ENCODE results near the gene NINJ2.
A peak's percentile ranks its signal among the peaks of the same experiment; 100 is the strongest.
"Not testable (repeated sequence)": the region's sequence is repeated elsewhere in the genome, so short reads cannot be mapped to it uniquely, and the experiment has no call there.

Gene NINJ2

DNA sequence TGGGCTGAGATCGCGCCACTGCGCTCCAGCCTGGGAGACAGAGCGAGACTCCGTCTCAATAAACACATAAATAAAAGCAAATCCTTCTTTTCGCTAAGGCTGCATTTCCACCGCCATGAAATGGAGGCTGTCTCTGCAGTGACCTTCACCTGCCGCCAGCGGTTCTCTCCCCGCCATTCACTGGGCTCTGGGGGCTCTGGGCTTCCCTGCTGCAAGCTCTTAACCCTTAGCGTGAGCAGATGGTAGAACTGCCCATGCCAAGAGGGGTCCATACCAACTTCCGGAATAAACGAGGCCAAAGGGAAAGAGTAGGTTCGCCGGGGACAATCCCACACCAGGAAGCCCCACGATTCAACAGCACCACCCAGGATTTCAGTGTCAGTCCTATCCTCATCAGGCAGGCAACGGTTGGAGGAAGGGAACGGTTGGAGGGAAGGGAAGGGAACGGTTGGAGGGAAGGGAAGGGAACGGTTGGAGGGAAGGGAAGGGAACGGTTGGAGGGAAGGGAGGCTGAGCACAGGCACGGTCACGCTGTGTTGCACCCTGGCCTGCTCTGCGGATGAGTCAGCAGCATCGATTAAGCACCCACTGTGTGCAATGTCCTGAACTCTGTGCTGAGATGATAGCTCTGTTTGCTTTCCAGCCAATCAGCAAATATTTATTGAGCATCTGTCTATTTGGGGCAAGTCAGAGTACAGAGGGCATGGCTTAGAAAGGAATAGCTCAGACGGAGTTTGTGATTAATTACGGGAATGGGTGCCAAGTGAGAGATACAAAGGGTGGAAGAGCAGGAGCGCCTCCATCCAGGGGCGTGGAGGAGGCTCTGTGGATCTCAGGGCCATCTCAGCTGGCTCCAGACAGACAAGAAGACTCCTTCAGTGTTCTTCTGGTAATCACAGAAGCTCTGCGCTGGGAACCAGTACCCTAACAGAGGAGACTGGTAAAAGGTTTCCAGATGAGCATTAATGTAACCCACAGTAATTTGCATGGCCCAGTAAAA, 77.9 kb downstream of the NINJ2 start:
- Histone ChIP-seq H2AFZ (ENCODE audit: low read length, unreplicated experiment) (no peak overlapping the region), H3K27ac (ENCODE audit: low read depth, low read length) (no peak overlapping the region), H3K27me3 (ENCODE audit: insufficient read depth, low read length) (no peaks in the 10 kb centered on the region; the same call in 1 of the 2 replicates), H3K4me1 (ENCODE audit: control insufficient read depth, insufficient read depth, low read length, unreplicated experiment) (no peaks in the 10 kb centered on the region), H3K36me3 (ENCODE audit: insufficient read depth, low read length) (no peaks in the 10 kb centered on the region), H3K4me3 (ENCODE audit: low read depth, low read length) (no peak overlapping the region), H3K79me2 (ENCODE audit: control insufficient read depth, insufficient read depth, low read length, unreplicated experiment) (no peaks in the 10 kb centered on the region)

DNA sequence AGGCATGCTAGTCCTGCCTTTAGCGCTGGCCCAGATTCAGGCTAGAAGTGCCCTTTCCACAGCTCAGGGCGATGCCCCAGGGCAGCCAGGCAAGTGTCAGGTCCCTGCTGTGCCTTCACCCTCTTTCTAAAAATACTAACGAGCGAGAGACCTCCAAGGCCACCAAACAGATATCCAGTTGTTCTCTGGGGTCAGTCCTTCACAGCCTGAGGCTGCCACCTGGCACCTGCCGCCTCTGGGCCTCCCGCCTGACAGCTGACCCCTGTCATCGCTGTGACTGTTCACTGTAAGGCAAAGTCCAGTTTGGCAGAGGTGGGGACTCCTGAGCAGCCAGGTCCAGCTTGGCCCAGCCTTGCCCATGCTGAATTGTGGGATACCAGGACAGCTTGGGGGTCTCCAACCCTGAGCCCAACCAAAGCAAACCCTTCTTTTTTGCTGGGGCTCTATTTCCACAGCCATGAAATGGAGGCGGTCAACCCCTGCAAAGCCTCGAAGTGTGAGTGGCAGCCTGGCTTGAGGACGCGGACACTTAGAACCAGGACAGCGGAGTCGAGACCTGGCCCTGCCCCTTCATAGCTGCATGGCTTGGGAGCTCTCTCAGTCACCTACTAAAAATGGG, 79.9 kb downstream of the NINJ2 start:
- Histone ChIP-seq H3K4me3 (ENCODE audit: low read depth, low read length) (no peak overlapping the region), H3K79me2 (ENCODE audit: control insufficient read depth, insufficient read depth, low read length, unreplicated experiment) (no peaks in the 10 kb centered on the region), H3K27me3 (ENCODE audit: insufficient read depth, low read length) (no peaks in the 10 kb centered on the region), H2AFZ (ENCODE audit: low read length, unreplicated experiment) (no peak overlapping the region), H3K27ac (ENCODE audit: low read depth, low read length) (no peak overlapping the region), H3K36me3 (ENCODE audit: insufficient read depth, low read length) (no peaks in the 10 kb centered on the region), H3K4me1 (ENCODE audit: control insufficient read depth, insufficient read depth, low read length, unreplicated experiment) (no peaks in the 10 kb centered on the region)

DNA sequence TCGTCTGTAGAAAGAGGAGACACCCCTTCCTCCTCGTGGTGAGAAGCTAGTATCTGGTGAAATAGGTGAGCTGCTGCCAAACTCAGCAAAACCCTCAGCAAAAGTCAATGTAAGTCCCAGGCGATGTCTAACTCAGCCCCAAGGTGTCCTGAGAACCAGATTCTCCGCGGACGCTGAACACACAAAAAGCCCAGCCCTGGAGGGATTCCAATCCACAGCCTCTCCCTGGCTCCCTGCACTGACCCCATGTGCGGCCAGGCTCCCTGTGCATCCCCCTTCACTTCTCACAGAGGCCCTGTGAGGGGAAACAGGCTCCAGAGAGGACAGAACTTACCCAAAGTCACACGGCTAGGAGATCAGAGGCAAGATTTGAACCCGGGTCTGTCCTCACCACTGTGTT, 81.5 kb downstream of the NINJ2 start:
- Histone ChIP-seq H3K4me1 (ENCODE audit: control insufficient read depth, insufficient read depth, low read length, unreplicated experiment) (no peaks in the 10 kb centered on the region), H3K36me3 (ENCODE audit: insufficient read depth, low read length) (no peaks in the 10 kb centered on the region), H2AFZ (ENCODE audit: low read length, unreplicated experiment) (no peak overlapping the region), H3K27me3 (ENCODE audit: insufficient read depth, low read length) (no peaks in the 10 kb centered on the region), H3K4me3 (ENCODE audit: low read depth, low read length) (no peak overlapping the region), H3K27ac (ENCODE audit: low read depth, low read length) (no peak overlapping the region), H3K79me2 (ENCODE audit: control insufficient read depth, insufficient read depth, low read length, unreplicated experiment) (no peaks in the 10 kb centered on the region)

DNA sequence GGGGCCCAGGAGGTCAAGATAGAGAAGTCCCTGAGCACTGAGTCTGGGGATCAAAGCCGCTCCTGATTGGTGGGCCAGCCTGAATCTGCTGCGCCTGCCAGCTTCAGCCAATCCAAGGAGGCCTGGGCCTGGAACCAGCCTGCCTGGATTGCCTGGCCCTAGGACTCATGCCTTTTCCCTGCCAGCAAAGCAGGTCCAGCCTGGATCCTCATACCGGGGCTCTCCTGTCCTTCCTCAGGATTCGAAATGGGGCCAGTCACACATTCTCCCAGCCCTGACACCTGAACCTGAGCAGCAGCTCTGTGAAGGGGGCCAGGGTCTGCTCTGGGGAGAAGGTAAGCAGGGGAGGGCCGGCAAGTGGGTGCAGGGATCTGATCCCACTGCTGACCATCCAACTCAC, 81.9 kb downstream of the NINJ2 start:
- Histone ChIP-seq H3K27me3 (ENCODE audit: insufficient read depth, low read length) (no peaks in the 10 kb centered on the region), H3K4me3 (ENCODE audit: low read depth, low read length) (no peak overlapping the region), H2AFZ (ENCODE audit: low read length, unreplicated experiment) (no peak overlapping the region), H3K4me1 (ENCODE audit: control insufficient read depth, insufficient read depth, low read length, unreplicated experiment) (peaks cover 4% of the 10 kb centered on the region), H3K27ac (ENCODE audit: low read depth, low read length) (no peak overlapping the region), H3K36me3 (ENCODE audit: insufficient read depth, low read length) (no peaks in the 10 kb centered on the region), H3K79me2 (ENCODE audit: control insufficient read depth, insufficient read depth, low read length, unreplicated experiment) (no peaks in the 10 kb centered on the region)

DNA sequence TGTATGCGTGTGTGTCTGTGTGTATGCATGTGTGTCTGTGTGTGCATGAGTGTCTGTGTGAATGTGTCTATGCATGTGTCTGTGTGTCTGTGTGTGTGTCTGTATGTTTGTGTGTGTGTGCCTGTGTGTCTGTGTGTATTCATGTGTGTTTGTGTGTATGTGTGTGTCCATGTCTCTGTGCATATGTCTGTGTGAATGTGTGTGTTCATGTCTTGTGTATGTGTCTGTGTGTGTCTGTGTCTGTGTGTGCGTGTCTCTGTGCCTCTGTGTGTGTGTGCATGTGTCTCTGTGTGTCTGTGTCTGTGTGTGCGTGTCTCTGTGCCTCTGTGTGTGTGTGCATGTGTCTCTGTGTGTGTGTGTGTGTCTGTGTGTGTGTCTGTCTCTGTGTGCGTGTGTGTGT, 82.4 kb downstream of the NINJ2 start:
- H3K36me3 ChIP-seq (ENCODE audit: insufficient read depth, low read length): no peaks in the 10 kb centered on the region
- H3K4me3 ChIP-seq (ENCODE audit: low read depth, low read length): no peak overlapping the region
- no peak overlapping the region for H2AFZ ChIP-seq (ENCODE audit: low read length, unreplicated experiment)
- H3K79me2 ChIP-seq (ENCODE audit: control insufficient read depth, insufficient read depth, low read length, unreplicated experiment): no peaks in the 10 kb centered on the region
- peaks cover 8% of the 10 kb centered on the region for H3K4me1 ChIP-seq (ENCODE audit: control insufficient read depth, insufficient read depth, low read length, unreplicated experiment)
- no peaks in the 10 kb centered on the region for H3K27me3 ChIP-seq (ENCODE audit: insufficient read depth, low read length)
- H3K27ac ChIP-seq (ENCODE audit: low read depth, low read length): no peak overlapping the region

DNA sequence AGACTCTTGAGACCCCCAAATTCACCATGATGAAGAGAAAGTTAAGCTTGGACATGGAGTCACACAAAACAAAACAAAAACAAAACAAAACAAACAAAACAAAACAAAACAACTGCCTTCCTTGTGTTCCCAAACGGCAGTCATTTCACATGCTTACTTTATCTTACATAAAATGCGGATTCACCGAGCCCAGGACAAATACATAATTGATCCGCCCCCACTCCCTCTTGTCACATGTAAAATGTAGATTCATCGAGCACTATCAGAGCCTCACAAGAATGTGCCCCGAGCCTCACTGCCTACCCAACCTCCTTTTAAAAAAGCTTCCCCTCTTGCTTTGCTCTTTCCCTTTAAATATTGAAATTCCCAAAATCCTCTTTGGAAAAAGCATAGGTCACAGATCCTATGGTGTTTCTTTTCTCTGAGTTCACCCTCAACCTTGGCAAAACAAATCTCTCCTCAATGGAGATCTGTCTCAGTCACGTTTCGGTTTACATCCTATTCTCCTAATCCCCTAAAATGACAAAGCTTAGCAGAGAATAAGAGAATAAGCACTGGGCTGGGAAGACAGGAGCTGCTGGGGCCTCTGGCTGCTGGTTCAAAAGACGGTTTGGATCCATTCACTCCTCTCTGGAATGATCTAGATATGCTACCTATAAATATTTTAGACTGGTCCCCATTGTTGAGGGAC, 83.7 kb downstream of the NINJ2 start:
- Histone ChIP-seq H3K27me3 (ENCODE audit: insufficient read depth, low read length) (no peaks in the 10 kb centered on the region), H3K4me3 (ENCODE audit: low read depth, low read length) (no peak overlapping the region), H3K36me3 (ENCODE audit: insufficient read depth, low read length) (no peaks in the 10 kb centered on the region), H2AFZ (ENCODE audit: low read length, unreplicated experiment) (no peak overlapping the region), H3K79me2 (ENCODE audit: control insufficient read depth, insufficient read depth, low read length, unreplicated experiment) (no peaks in the 10 kb centered on the region), H3K27ac (ENCODE audit: low read depth, low read length) (no peak overlapping the region), H3K4me1 (ENCODE audit: control insufficient read depth, insufficient read depth, low read length, unreplicated experiment) (peaks cover 21% of the 10 kb centered on the region)

DNA sequence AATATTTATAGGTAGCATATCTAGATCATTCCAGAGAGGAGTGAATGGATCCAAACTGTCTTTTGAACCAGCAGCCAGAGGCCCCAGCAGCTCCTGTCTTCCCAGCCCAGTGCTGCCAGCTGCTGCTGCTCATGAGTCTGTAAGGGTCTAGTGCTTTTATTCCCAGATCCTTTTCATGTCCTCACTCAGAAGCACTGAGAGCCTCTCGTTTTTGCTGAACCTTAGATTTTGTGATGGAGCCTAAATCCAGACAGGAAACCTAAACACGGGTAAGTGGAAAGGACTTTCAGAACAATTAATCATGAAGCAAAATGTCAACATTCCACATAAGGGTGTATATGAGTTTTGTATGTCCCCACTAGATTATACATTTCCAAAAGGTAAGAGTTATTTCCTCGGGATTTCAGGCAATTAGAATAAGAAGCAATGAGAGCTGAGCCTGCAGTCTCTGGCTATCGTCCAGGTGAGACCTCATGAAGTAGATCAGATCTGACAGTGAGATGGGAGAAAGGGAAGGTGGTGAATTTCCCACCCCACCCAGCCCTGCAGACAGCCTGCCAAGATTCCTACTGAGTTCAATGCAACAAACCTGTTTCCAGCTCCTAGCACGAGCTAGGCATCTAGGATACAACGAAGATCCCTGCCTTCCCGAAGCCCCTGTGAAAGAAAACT, 84.4 kb downstream of the NINJ2 start:
- Histone ChIP-seq H3K27ac (ENCODE audit: low read depth, low read length) (no peak overlapping the region), H3K79me2 (ENCODE audit: control insufficient read depth, insufficient read depth, low read length, unreplicated experiment) (no peaks in the 10 kb centered on the region), H3K4me3 (ENCODE audit: low read depth, low read length) (no peak overlapping the region), H3K36me3 (ENCODE audit: insufficient read depth, low read length) (no peaks in the 10 kb centered on the region), H3K4me1 (ENCODE audit: control insufficient read depth, insufficient read depth, low read length, unreplicated experiment) (peaks cover 22% of the 10 kb centered on the region), H2AFZ (ENCODE audit: low read length, unreplicated experiment) (no peak overlapping the region), H3K27me3 (ENCODE audit: insufficient read depth, low read length) (no peaks in the 10 kb centered on the region)

DNA sequence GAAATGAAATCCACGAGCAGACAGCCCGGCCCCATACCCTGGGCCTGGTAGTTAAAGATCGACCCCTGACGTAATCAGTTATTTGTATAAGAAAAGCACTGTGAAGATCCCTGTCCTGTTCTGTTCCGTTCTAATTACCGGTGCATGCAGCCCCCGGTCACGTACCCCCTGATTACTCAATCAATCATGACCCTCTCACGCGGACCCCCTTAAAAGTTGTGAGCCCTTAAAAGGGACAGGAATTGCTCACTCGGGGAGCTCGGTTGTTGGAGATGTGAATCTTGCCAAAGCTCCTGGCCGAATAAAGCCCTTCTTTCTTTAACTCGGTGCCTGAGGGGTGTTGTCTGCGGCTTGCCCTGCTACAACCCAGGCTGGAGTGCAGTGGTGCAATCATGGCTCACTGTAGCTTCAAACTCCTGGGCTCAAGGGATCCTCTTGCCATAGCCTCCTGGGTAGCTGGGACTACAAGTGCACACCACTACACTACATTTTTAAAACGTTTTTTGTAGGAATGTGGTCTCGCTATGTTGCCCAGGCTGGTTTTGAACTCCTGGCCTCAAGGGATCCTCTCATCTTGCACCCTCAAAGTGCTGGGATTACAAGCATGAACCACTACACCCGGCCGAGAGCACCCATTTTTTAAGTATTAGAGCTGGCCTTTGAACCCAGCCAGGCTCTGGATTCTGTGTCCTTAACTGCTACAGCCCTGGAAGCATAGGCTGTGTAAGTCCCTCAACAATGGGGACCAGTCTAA, 85.1 kb downstream of the NINJ2 start:
- H3K27ac ChIP-seq (ENCODE audit: low read depth, low read length): not testable (repeated sequence)
- H3K4me1 ChIP-seq (ENCODE audit: control insufficient read depth, insufficient read depth, low read length, unreplicated experiment): peaks cover 22% of the 10 kb centered on the region

DNA sequence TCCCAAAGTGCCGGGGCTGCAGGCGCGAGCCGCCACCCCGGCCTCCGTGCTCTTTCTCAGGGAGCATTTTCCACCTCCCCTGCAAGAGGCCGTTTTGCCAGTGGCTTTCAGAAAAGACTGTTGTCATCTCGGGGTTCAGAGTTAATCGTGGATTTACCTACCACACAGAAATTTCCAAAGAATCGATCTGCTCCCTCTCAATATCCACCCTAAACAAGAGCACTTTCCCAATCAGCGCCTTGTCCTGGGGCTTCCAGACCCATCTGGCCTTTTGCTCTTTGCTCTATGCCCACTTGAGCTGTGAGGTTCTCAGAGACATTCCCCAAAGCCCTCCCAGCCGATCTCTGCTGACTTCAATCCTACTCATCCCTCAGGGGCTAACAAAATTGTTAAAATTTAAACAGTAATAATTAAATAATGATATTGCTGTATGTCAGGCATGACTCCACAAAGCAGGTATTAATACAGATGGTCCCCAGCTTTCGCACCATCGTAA, 86.6 kb downstream of the NINJ2 start:
- Histone ChIP-seq H2AFZ (ENCODE audit: low read length, unreplicated experiment) (peak overlapping the region; percentile 90), H3K79me2 (ENCODE audit: control insufficient read depth, insufficient read depth, low read length, unreplicated experiment) (no peaks in the 10 kb centered on the region), H3K27me3 (ENCODE audit: insufficient read depth, low read length) (no peaks in the 10 kb centered on the region), H3K4me1 (ENCODE audit: control insufficient read depth, insufficient read depth, low read length, unreplicated experiment) (peaks cover 32% of the 10 kb centered on the region), H3K27ac (ENCODE audit: low read depth, low read length) (no peak overlapping the region), H3K36me3 (ENCODE audit: insufficient read depth, low read length) (no peaks in the 10 kb centered on the region), H3K4me3 (ENCODE audit: low read depth, low read length) (0 out of 2 replicates have a peak overlapping the region, but pooled peaks have one; percentile 21)

More for the DNA sequence above, 85.1 kb downstream of the NINJ2 start:
- H3K27me3 ChIP-seq (ENCODE audit: insufficient read depth, low read length); H2AFZ ChIP-seq (ENCODE audit: low read length, unreplicated experiment); H3K4me3 ChIP-seq (ENCODE audit: low read depth, low read length); H3K36me3 ChIP-seq (ENCODE audit: insufficient read depth, low read length); H3K79me2 ChIP-seq (ENCODE audit: control insufficient read depth, insufficient read depth, low read length, unreplicated experiment): not testable (repeated sequence)
